Activated CD4-positive, alpha-beta T cell treated with anti-CD3 and anti-CD28 coated beads, Interleukin-2, amount 50 U/mL, for 48 hours (primary cell): ENCODE data around the gene MAP3K7CL.

Source experiments
- DNase-seq, 2 experiments: peaks; one replicate each; pipeline ENCODE4 v3.0.0-alpha.2; 2020

The MAP3K7CL gene

GRCh38 chr21:29170944-29171343, 40.5 kb downstream of the MAP3K7CL start:
- no peak for DNase-seq

GRCh38 chr21:29172282-29172681, 41.8 kb downstream of the MAP3K7CL start:
- DNase-seq = no peak

GRCh38 chr21:29174607-29175013, 44.2 kb downstream of the MAP3K7CL start:
- no peak for DNase-seq

- no peak for DNase-seq
These were observed 45.1 kb downstream of the MAP3K7CL start for GRCh38 chr21:29175408-29176134.

- no peak for DNase-seq
These were observed 46.2 kb downstream of the MAP3K7CL start for GRCh38 chr21:29176471-29177120.

- no peak for DNase-seq
These were observed 47.4 kb downstream of the MAP3K7CL start for GRCh38 chr21:29177800-29178199.

GRCh38 chr21:29178926-29179325, 48.5 kb downstream of the MAP3K7CL start:
- no peak for DNase-seq

- no peak for DNase-seq
These were observed 49.1 kb downstream of the MAP3K7CL start for GRCh38 chr21:29179503-29179902.

GRCh38 chr21:29181799-29182470, 51.5 kb downstream of the MAP3K7CL start:
- DNase-seq = no peak

- no peak for DNase-seq
These were observed 52.2 kb downstream of the MAP3K7CL start for GRCh38 chr21:29182691-29183092.

GRCh38 chr21:29184037-29184436, 53.6 kb downstream of the MAP3K7CL start:
- no peak for DNase-seq

GRCh38 chr21:29185172-29185571, 54.7 kb downstream of the MAP3K7CL start:
- DNase-seq = no peak

GRCh38 chr21:29185633-29186032, 55.2 kb downstream of the MAP3K7CL start:
- no peak for DNase-seq

- DNase-seq = no peak
These were observed 55.8 kb downstream of the MAP3K7CL start for GRCh38 chr21:29186246-29186645.

GRCh38 chr21:29187944-29188343, 57.5 kb downstream of the MAP3K7CL start:
- DNase-seq = no peak

GRCh38 chr21:29189353-29189752, 58.9 kb downstream of the MAP3K7CL start:
- DNase-seq = no peak

GRCh38 chr21:29190923-29191331, 60.5 kb downstream of the MAP3K7CL start:
- peak in 1 of 2 experiments; percentile 10 for DNase-seq

GRCh38 chr21:29193072-29193471, 62.6 kb downstream of the MAP3K7CL start:
- DNase-seq = no peak

GRCh38 chr21:29193901-29194300, 63.5 kb downstream of the MAP3K7CL start:
- no peak for DNase-seq

- no peak for DNase-seq
These were observed 63.9 kb downstream of the MAP3K7CL start for GRCh38 chr21:29194342-29194741.

GRCh38 chr21:29194847-29195246, 64.4 kb downstream of the MAP3K7CL start:
- no peak for DNase-seq

- peak; percentile 62 to 75 for DNase-seq
These were observed 65.7 kb downstream of the MAP3K7CL start for GRCh38 chr21:29195981-29196669.

- DNase-seq = no peak
These were observed 66.3 kb downstream of the MAP3K7CL start for GRCh38 chr21:29196670-29197191.
